Upper lobe of right lung (tissue), 1 donor: ENCODE results near the gene HINFP. TPM values are rescaled to one million over a fixed set of nuclear protein-coding genes. Genes with fewer than 3 reads are reported as not detected.
A peak's percentile ranks its signal among the peaks of the same experiment; 100 is the strongest.

Experiments used
- ATAC-seq: fragments of 200-7000 bp; cut with Tn5 transposase; one replicate; pipeline ENCODE4 v1.9.1; 2020; ENCODE audit warnings: mild to moderate bottlenecking, moderate library complexity
- DNase-seq: peaks from one replicate; pipeline ENCODE4 v3.0.0-alpha.2; 2020
- H3K27ac ChIP-seq: fragments of 200-600 bp; one replicate; pipeline ENCODE4 v1.8.0; 2022
- H3K27me3 ChIP-seq: fragments of 200-600 bp; one replicate; pipeline ENCODE4 v1.8.0; 2022; ENCODE audit warnings: mild to moderate bottlenecking
- H3K36me3 ChIP-seq: fragments of 200-600 bp; one replicate; pipeline ENCODE4 v1.8.0; 2022
- H3K4me1 ChIP-seq: fragments of 200-600 bp; one replicate; pipeline ENCODE4 v1.8.0; 2022
- H3K4me3 ChIP-seq: fragments of 200-600 bp; one replicate; pipeline ENCODE4 v1.8.0; 2022; ENCODE audit warnings: mild to moderate bottlenecking
- H3K9me3 ChIP-seq: fragments of 200-600 bp; one replicate; pipeline ENCODE4 v1.8.0; 2022
- CTCF ChIP-seq: fragments of 200-600 bp; IDR thresholded peaks from one replicate; pipeline ENCODE4 v1.8.0; 2022; ENCODE audit warnings: antibody characterized with exemption
- intact Hi-C: fragments of 100-400 bp; cut with DNase I; formaldehyde crosslinking; loops from one replicate; pipeline ENCODE4 v1.11.0; 2022
- total RNA-seq: library from RNA; stranded (reverse); fragmentation: NEBNext Ultra II Directional; extraction: Animal tissue kit (Norgen Biotek cat#: 25700); gene quantifications from one replicate; pipeline ENCODE4 v1.2.1, GENCODE V29; 2021
- donor health status: DM: no; HTN: yes; CAD: no; lungs with severe emphysema.

Gene HINFP
- total RNA-seq, 1 donor from 2014 or later = 25.2 TPM

- Histone ChIP-seq H3K36me3 (peaks cover 13% of the 10 kb centered on the region), H3K27me3 (no peaks in the 10 kb centered on the region), H3K4me1 (peaks cover 16% of the 10 kb centered on the region), H3K4me3 (no peak overlapping the region), H3K9me3 (no peaks in the 10 kb centered on the region), H3K27ac (no peak overlapping the region)
- no peak for DNase-seq
- no peak for ATAC-seq
- no peak for TF ChIP-seq CTCF
- intact Hi-C loops = no loop called here
Observed at GRCh38 chr11:119091966-119092879, 29.2 kb upstream of the HINFP start.

GRCh38 chr11:119092880-119093842, 28.2 kb upstream of the HINFP start:
- Histone ChIP-seq H3K4me3 (peak overlapping the region; percentile 77), H3K36me3 (peaks cover 22% of the 10 kb centered on the region), H3K4me1 (peaks cover 16% of the 10 kb centered on the region), H3K9me3 (no peaks in the 10 kb centered on the region), H3K27me3 (no peaks in the 10 kb centered on the region), H3K27ac (peak overlapping the region; percentile 90)
- DNase-seq (no peak), ATAC-seq (no peak)
- TF ChIP-seq CTCF = no peak
- intact Hi-C loops = no loop called here

GRCh38 chr11:119093942-119094815, 27.2 kb upstream of the HINFP start:
- H3K27me3 ChIP-seq = no peaks in the 10 kb centered on the region
- peaks cover 16% of the 10 kb centered on the region for H3K4me1 ChIP-seq
- intact Hi-C loops = no loop called here

GRCh38 chr11:119094816-119095065, 26.6 kb upstream of the HINFP start:
- Histone ChIP-seq H3K27ac (peak overlapping the region; percentile 90), H3K9me3 (no peaks in the 10 kb centered on the region), H3K4me1 (peaks cover 16% of the 10 kb centered on the region), H3K36me3 (peaks cover 25% of the 10 kb centered on the region), H3K27me3 (no peaks in the 10 kb centered on the region), H3K4me3 (peak overlapping the region; percentile 77)
- intact Hi-C loops = no loop called here
- peak; percentile 69 for TF ChIP-seq CTCF
- DNase-seq (peak; percentile 94), ATAC-seq (peak; percentile 89)

More at GRCh38 chr11:119093942-119094815, 27.2 kb upstream of the HINFP start:
- no peaks in the 10 kb centered on the region for H3K9me3 ChIP-seq
- peaks cover 25% of the 10 kb centered on the region for H3K36me3 ChIP-seq
- DNase-seq (peak; percentile 77), ATAC-seq (peak; percentile 44)
- peak; percentile 9 for TF ChIP-seq CTCF
- H3K27ac ChIP-seq = peak overlapping the region; percentile 90
- peak overlapping the region; percentile 77 for H3K4me3 ChIP-seq
